A549 treated with RU486 at 1 μM for 4 hours (cell line): ENCODE measurements around the gene A2M. TPM values are rescaled to one million over a fixed set of nuclear protein-coding genes. Genes with fewer than 3 reads are reported as not detected.

Experiments used
- total RNA-seq: library from RNA; stranded (reverse); fragments of 200-300 nt; extraction: Qiagen RNA extraction; gene quantifications from 5 replicates; pipeline ENCODE4 v1.2.3, GENCODE V29; 2022; ENCODE audit warnings: low read depth

The A2M gene
- 0.15 to 0.57 TPM in 2 of 5 replicates, not detected in the others for total RNA-seq

GRCh38 chr12:9115731-9116559 is at the start of gene A2M:
A2M (minus strand) TSS chr12:9115919; CDS start chr12:9115849, 70 bp downstream.

Other genes starting within 250 kb of the A2M start
- gene PHC1, start 201.4 kb downstream of the A2M start, total RNA-seq: 7.4 to 12.3 TPM (median 10.1 TPM) in 5 replicates
- 153 to 182 TPM (median 161 TPM) in 5 replicates for gene M6PR, start 166.3 kb downstream of the A2M start, total RNA-seq
- 1.1 to 1.9 TPM (median 1.5 TPM) in 5 replicates for gene KLRG1, start 126.4 kb downstream of the A2M start, total RNA-seq
- gene PZP, start 92.5 kb upstream of the A2M start, total RNA-seq: not detected in 5 replicates